OCI-M2 (cell line): ENCODE data around the gene FCRLB.
"Not testable (repeated sequence)": the region's sequence is repeated elsewhere in the genome, so short reads cannot be mapped to it uniquely, and the experiment has no call there.

ENCODE experiments used
- DNase-seq: peaks from one replicate; lab custom pipeline; 2025; ENCODE audit not compliant: unreplicated experiment; lab: John Stamatoyannopoulos, UW

Gene FCRLB

GRCh38 chr1:161720956-161721737 lies at the start of gene FCRLB:
FCRLB (plus strand) TSS chr1:161721544; CDS start chr1:161722673, 1,129 bp downstream.
- no peak for DNase-seq

GRCh38 chr1:161673437-161673836 lies 47.9 kb upstream of the FCRLB start:
- not testable (repeated sequence) for DNase-seq

GRCh38 chr1:161674447-161674846 lies 46.9 kb upstream of the FCRLB start:
- not testable (repeated sequence) for DNase-seq

- DNase-seq: not testable (repeated sequence)
These were observed 46.4 kb upstream of the FCRLB start for GRCh38 chr1:161674908-161675307.

- DNase-seq: no peak
These were observed 44.9 kb upstream of the FCRLB start for GRCh38 chr1:161676441-161676840.

- DNase-seq: no peak
These were observed 44.2 kb upstream of the FCRLB start for GRCh38 chr1:161676958-161677689.

- DNase-seq: no peak
These were observed 42.8 kb upstream of the FCRLB start for GRCh38 chr1:161678500-161678899.

- DNase-seq: no peak
These were observed 39.5 kb upstream of the FCRLB start for GRCh38 chr1:161681879-161682278.

- no peak for DNase-seq
These were observed 32.4 kb upstream of the FCRLB start for GRCh38 chr1:161688946-161689345.

GRCh38 chr1:161691846-161692245 lies 29.5 kb upstream of the FCRLB start:
- DNase-seq: no peak

- not testable (repeated sequence) for DNase-seq
These were observed 28.2 kb upstream of the FCRLB start for GRCh38 chr1:161693020-161693712.

- DNase-seq: not testable (repeated sequence)
These were observed 23.0 kb upstream of the FCRLB start for GRCh38 chr1:161698302-161698701.

- no peak for DNase-seq
These were observed 19.1 kb upstream of the FCRLB start for GRCh38 chr1:161702250-161702649.

GRCh38 chr1:161705537-161705936 lies 15.8 kb upstream of the FCRLB start:
- no peak for DNase-seq

GRCh38 chr1:161706113-161706481 lies 15.2 kb upstream of the FCRLB start:
- no peak for DNase-seq

GRCh38 chr1:161706482-161707347 lies 14.6 kb upstream of the FCRLB start, which contains the start of gene FCRLA:
FCRLA (plus strand) TSS chr1:161707229; CDS start chr1:161707265, 36 bp downstream.
- DNase-seq: no peak

GRCh38 chr1:161707503-161707902 lies 13.8 kb upstream of the FCRLB start:
- no peak for DNase-seq

GRCh38 chr1:161709373-161709772 lies 12.0 kb upstream of the FCRLB start:
- no peak for DNase-seq

- DNase-seq: no peak
These were observed 10.8 kb upstream of the FCRLB start for GRCh38 chr1:161710560-161710959.

GRCh38 chr1:161718559-161719324 lies 2.6 kb upstream of the FCRLB start:
- no peak for DNase-seq
